HG03097 (cell line): ENCODE data around the gene CRACDL.
"Not testable (repeated sequence)": the region's sequence is repeated elsewhere in the genome, so short reads cannot be mapped to it uniquely, and the experiment has no call there.

Experiments
- ATAC-seq: cut with Tn5 transposase; IDR thresholded peaks from one replicate; pipeline ENCODE4 v1.9.1; 2021; ENCODE audit not compliant: unreplicated experiment, low FRiP score

Gene CRACDL

GRCh38 chr2:98907966-98908905 is 27.8 kb downstream of the CRACDL start:
- no peak for ATAC-seq

- ATAC-seq: no peak
These were observed 28.6 kb downstream of the CRACDL start for GRCh38 chr2:98907385-98907784.

DNA sequence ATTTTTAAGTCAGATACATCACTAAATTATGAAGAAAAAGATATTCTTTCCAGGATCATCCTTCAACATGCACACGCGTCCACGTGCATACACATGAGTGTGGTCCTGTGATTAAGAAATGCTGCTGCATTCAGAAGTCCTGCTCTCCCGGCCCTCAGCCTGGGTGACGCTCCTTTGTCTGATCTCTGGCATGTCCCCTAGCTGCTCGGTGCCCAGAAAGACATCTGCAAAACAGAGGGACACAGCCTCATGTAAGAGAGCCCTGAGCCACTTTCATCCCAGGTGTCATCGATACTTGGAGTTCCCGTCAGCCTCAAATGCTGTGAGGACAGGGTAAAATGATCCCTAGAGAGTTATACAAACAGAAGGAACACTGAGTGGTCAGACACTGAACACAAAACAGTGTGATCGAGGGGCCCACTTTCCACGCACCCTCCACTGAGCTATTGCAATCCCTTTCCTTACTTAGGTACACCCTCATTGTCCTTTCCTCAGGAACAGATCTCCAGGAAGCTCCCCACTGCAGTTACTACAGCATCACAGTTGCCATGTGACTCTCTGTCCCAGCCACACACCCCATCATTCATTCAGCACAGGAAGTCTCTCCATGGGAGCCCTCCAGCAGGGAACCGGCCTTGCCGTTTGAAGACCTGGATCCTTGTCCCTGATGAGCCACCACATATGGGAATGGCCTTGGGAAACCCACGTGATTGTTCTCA is 32.1 kb downstream of the CRACDL start:
- ATAC-seq: no peak

GRCh38 chr2:98903064-98903355 is 33.0 kb downstream of the CRACDL start:
- no peak for ATAC-seq

GRCh38 chr2:98902209-98903063 is 33.6 kb downstream of the CRACDL start:
- ATAC-seq: no peak

DNA sequence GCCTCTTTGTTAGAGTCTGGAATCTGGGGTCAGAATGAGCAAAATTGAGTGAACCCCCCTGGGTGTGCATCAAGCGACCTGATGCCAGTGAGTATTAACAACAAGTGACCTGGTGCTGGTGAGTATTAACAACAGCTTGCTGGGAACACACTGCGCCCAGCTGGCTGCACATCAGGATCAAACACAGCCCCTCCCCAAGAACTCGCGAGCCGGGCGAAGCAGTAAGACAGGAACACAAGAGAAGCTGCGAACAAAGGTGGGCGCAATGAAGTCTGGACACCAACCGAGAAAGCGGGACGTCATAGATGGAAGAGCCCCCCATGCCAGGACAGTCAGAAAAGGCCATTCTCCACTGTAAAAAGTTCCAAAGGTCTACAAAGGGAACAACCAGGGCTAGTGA is 34.3 kb downstream of the CRACDL start:
- ATAC-seq: no peak

DNA sequence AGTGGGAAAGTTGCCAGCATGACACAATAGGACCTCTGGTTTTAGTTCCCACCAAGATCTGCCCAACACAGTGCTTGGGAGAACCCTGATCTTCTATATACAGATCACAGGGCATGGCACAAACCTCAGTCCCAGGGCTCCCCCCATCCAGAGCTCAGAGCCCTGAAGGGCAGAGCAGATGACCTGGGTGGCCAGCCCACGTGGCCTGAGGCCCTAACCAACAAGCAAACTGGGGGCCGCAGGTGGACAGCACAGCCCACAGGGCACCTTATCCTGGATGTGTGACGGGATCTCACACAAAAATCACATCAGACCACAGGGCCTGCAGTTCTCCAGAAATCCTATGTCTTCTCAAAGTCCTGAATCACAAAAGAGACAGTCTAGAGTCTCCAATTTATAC is 34.7 kb downstream of the CRACDL start:
- no peak for ATAC-seq

GRCh38 chr2:98900721-98901120 is 35.3 kb downstream of the CRACDL start:
- ATAC-seq: no peak

DNA sequence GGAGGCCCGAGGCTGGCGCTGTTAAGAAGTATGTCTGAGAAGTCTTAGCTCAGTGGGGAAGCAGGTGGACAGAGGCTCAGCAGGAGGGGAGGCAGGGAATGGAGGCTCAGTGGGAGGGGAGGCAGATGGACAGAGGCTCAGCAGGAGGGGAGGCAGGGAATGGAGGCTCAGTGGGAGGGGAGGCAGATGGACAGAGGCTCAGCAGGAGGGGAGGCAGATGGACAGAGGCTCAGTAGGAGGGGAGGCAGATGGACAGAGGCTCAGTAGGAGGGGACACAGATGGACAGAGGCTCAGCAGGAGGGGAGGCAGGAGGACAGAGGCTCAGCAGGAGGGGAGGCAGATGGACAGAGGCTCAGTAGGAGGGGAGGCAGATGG is 36.3 kb downstream of the CRACDL start:
- ATAC-seq: not testable (repeated sequence)

DNA sequence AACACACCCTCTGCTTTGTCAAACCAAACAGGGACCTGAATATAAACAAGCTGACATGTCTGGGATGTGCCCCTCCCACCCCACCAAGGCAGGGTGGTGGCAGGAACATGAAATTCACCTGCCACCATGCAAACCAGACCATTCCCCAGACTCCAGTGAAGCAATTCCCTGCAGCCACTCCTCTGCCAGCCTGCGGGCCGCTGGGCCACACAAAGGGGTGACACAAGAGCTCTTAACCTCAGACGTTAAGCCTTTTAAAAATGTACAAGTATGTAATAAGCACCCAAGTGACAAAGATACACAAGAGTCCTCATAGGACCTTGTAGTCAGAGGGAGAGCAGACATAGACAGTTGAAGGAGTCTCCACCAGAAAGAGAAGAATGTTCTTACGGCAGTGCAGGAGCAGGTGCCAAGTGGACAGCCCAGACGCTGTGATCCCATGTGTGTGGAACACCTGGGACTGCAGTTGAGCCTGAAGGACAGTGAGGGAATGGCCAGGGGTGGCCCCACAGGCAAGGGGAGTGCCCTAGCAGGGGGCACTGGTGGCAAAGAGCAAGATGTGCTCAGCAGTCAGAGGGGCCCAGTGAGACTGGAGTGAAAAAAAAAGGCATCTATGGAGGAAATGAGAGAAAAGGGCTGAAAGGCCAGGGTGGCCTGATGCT is 36.9 kb downstream of the CRACDL start:
- ATAC-seq: no peak

GRCh38 chr2:98898423-98898841 is 37.6 kb downstream of the CRACDL start:
- no peak for ATAC-seq

- no peak for ATAC-seq
These were observed 38.3 kb downstream of the CRACDL start for GRCh38 chr2:98897746-98898145.

- ATAC-seq: no peak
These were observed 39.1 kb downstream of the CRACDL start for GRCh38 chr2:98896944-98897343.

DNA sequence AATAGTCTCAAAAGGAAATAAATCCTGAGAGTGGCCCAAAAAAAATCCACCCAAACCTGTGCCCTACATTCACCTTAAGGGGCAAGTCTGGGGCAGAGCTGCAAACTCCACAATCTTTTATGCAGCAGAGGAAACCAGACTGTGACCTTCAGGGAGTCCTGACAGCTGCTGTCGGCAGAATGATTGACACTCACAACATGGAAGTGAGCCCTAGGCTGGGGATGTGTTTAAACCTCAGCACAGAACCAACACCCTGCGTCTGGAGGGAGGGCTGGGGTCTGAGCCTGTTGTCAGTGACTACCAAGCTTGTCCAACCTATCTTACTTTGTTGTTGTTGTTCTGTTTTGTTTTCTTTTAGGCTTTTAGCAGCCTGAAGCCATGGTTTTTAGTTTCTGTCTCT is 39.6 kb downstream of the CRACDL start:
- ATAC-seq: no peak

DNA sequence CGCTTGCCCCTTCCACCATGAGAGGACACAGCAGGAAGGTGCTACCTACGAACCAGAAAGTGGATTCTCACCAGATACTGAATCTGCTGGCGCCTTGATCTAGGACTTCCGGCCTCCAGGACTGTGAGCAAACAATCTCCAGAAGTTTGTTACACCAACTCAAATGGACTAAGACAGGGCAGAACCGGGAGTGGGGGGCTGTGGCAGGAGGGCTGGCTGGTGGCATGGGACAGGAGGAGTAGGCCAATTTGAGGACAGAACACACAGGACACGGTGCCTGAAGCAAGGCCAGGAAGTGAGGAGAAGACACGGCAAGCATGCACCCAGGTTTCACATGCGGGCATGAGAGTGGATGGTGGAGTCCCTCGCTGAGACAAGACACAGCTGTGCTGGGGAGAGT is 40.1 kb downstream of the CRACDL start:
- no peak for ATAC-seq

DNA sequence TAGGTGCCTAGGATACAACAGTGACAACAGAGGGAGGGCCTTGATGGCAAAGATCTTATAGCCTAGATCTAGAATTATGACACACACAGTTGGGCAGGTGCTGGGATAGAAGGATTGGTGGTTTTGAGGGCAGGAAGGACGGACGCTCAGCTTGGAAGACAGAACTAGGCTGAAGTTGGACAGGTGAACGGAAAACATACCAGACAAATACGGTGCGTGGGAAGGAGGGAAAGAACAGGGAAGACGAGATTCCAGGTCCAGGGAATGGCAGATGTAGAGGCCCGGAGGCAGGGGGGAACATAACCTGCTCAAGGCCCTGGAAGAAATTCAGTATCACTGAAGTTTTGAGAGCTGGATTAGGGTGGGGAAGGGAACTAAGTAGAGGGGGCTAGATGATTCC is 40.8 kb downstream of the CRACDL start:
- no peak for ATAC-seq

GRCh38 chr2:98894331-98895000 is 41.6 kb downstream of the CRACDL start:
- no peak for ATAC-seq

DNA sequence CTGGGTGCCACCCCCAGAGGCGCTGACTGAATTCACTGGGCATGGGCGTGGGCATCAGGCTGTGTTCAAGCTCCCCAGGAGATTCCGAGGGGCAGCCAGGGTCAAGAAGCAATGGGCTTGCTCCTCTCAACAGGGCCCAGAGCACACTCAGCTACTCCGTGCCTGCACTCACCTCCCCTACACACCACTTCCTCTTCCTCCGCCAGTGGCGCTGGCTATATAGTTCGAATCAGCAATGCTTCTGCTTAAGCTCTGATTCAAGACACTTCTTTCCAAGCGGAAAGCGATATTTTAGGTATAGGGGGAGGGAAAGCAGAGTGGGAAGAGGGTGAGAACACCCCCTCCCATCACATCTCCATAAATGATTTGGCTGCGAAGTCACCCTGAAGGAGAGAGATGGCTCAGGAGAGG is 42.1 kb downstream of the CRACDL start:
- no peak for ATAC-seq

- ATAC-seq: no peak
These were observed 43.2 kb downstream of the CRACDL start for GRCh38 chr2:98892871-98893270.

GRCh38 chr2:98891591-98891990 is 44.4 kb downstream of the CRACDL start:
- ATAC-seq: no peak
